ENCODE data around the gene DDX39B. TPM values are rescaled to one million over a fixed set of nuclear protein-coding genes. Genes with fewer than 3 reads are reported as not detected.
A peak's percentile ranks its signal among the peaks of the same experiment; 100 is the strongest.

DDX39B gene
- total RNA-seq, 1 donor from 2014 or later: 336 TPM

- peaks cover 18% of the 10 kb centered on the region for H3K4me1 Mint-ChIP-seq (ENCODE audit: unreplicated experiment)
- H3K36me3 Mint-ChIP-seq (ENCODE audit: low read depth, unreplicated experiment): no peaks in the 10 kb centered on the region
- peaks cover 9% of the 10 kb centered on the region for H3K27me3 Mint-ChIP-seq (ENCODE audit: unreplicated experiment)
- TF ChIP-seq, protein P1, sequence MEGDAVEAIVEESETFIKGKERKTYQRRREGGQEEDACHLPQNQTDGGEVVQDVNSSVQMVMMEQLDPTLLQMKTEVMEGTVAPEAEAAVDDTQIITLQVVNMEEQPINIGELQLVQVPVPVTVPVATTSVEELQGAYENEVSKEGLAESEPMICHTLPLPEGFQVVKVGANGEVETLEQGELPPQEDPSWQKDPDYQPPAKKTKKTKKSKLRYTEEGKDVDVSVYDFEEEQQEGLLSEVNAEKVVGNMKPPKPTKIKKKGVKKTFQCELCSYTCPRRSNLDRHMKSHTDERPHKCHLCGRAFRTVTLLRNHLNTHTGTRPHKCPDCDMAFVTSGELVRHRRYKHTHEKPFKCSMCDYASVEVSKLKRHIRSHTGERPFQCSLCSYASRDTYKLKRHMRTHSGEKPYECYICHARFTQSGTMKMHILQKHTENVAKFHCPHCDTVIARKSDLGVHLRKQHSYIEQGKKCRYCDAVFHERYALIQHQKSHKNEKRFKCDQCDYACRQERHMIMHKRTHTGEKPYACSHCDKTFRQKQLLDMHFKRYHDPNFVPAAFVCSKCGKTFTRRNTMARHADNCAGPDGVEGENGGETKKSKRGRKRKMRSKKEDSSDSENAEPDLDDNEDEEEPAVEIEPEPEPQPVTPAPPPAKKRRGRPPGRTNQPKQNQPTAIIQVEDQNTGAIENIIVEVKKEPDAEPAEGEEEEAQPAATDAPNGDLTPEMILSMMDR (IDR thresholded peaks at IDR 0.05; ENCODE audit: unreplicated experiment): no peak
- H3K27ac Mint-ChIP-seq (ENCODE audit: unreplicated experiment): no peak overlapping the region
- H3K9me3 Mint-ChIP-seq (ENCODE audit: unreplicated experiment): no peaks in the 10 kb centered on the region
- no peak for DNase-seq (ENCODE audit: low spot score)
- peak overlapping the region; percentile 96 for H3K4me3 Mint-ChIP-seq (ENCODE audit: unreplicated experiment)
Measured at GRCh38 chr6:31581434-31582229, 39.8 kb upstream of the DDX39B start.

GRCh38 chr6:31580807-31581433, 39.1 kb upstream of the DDX39B start:
- H3K27me3 Mint-ChIP-seq (ENCODE audit: unreplicated experiment): peaks cover 11% of the 10 kb centered on the region
- H3K4me1 Mint-ChIP-seq (ENCODE audit: unreplicated experiment): peaks cover 15% of the 10 kb centered on the region
- no peak overlapping the region for H3K27ac Mint-ChIP-seq (ENCODE audit: unreplicated experiment)
- TF ChIP-seq, protein P1 (IDR thresholded peaks at IDR 0.05; ENCODE audit: unreplicated experiment): peak; percentile 83
- H3K36me3 Mint-ChIP-seq (ENCODE audit: low read depth, unreplicated experiment): no peaks in the 10 kb centered on the region
- H3K4me3 Mint-ChIP-seq (ENCODE audit: unreplicated experiment): peak overlapping the region; percentile 96
- DNase-seq (ENCODE audit: low spot score): peak; percentile 89
- no peaks in the 10 kb centered on the region for H3K9me3 Mint-ChIP-seq (ENCODE audit: unreplicated experiment)

- Mint-ChIP-seq H3K27me3 (ENCODE audit: unreplicated experiment) (peaks cover 11% of the 10 kb centered on the region), H3K27ac (ENCODE audit: unreplicated experiment) (no peak overlapping the region), H3K9me3 (ENCODE audit: unreplicated experiment) (no peaks in the 10 kb centered on the region), H3K4me3 (ENCODE audit: unreplicated experiment) (peak overlapping the region; percentile 79), H3K4me1 (ENCODE audit: unreplicated experiment) (peaks cover 9% of the 10 kb centered on the region), H3K36me3 (ENCODE audit: low read depth, unreplicated experiment) (no peaks in the 10 kb centered on the region)
- TF ChIP-seq, protein P1 (IDR thresholded peaks at IDR 0.05; ENCODE audit: unreplicated experiment): no peak
- no peak for DNase-seq (ENCODE audit: low spot score)
Measured at GRCh38 chr6:31580438-31580740, 38.6 kb upstream of the DDX39B start.

- Mint-ChIP-seq H3K27ac (ENCODE audit: unreplicated experiment) (no peak overlapping the region), H3K9me3 (ENCODE audit: unreplicated experiment) (no peaks in the 10 kb centered on the region), H3K4me3 (ENCODE audit: unreplicated experiment) (peak overlapping the region; percentile 79), H3K27me3 (ENCODE audit: unreplicated experiment) (peaks cover 11% of the 10 kb centered on the region), H3K36me3 (ENCODE audit: low read depth, unreplicated experiment) (no peaks in the 10 kb centered on the region), H3K4me1 (ENCODE audit: unreplicated experiment) (peaks cover 12% of the 10 kb centered on the region)
- no peak for DNase-seq (ENCODE audit: low spot score)
- TF ChIP-seq, protein P1 (IDR thresholded peaks at IDR 0.05; ENCODE audit: unreplicated experiment): no peak
Measured at GRCh38 chr6:31579546-31580437, 38.0 kb upstream of the DDX39B start.

Measured in endothelial cell (in vitro differentiated cells).